Epidermal melanocyte (primary cell): ENCODE results near the gene FBXW10B.
A peak's percentile ranks its signal among the peaks of the same experiment; 100 is the strongest.
"Not testable (repeated sequence)": the region's sequence is repeated elsewhere in the genome, so short reads cannot be mapped to it uniquely, and the experiment has no call there.

ENCODE experiments used
- DNase-seq: peaks from one replicate; pipeline ENCODE4 v3.0.0; 2011; ENCODE audit warnings: low spot score; ENCODE audit not compliant: insufficient read length

FBXW10B gene, protein sequence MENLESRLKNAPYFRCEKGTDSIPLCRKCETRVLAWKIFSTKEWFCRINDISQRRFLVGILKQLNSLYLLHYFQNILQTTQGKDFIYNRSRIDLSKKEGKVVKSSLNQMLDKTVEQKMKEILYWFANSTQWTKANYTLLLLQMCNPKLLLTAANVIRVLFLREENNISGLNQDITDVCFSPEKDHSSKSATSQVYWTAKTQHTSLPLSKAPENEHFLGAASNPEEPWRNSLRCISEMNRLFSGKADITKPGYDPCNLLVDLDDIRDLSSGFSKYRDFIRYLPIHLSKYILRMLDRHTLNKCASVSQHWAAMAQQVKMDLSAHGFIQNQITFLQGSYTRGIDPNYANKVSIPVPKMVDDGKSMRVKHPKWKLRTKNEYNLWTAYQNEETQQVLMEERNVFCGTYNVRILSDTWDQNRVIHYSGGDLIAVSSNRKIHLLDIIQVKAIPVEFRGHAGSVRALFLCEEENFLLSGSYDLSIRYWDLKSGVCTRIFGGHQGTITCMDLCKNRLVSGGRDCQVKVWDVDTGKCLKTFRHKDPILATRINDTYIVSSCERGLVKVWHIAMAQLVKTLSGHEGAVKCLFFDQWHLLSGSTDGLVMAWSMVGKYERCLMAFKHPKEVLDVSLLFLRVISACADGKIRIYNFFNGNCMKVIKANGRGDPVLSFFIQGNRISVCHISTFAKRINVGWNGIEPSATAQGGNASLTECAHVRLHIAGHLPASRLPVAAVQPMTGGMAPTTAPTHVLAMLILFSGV

GRCh38 chr17:15619331-15620058 lies at the start of gene FBXW10B:
Gene FBXW10B (minus strand): TSS chr17:15619704. CDS start chr17:15619512, 192 bp downstream.
- not testable (repeated sequence) for DNase-seq

DNA sequence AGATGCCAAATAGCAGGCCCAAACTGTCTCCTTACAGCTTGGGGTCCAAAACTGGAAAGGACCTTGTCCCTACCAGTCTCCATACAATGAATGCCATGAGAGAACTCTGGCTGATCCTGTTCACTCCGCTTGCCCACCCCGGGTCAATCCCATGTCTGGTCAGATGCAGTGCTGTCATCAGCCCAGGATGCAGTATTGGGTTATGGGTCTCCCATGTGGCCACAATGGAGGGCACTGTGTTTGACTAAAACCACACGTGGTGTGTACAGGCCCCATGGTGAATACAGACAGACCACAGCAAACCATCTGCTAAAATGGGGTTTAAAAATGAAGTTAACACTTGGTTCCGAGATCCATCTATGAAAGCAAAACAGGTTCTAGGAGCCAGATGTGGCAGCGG lies 44.2 kb upstream of the FBXW10B start:
- no peak for DNase-seq

DNA sequence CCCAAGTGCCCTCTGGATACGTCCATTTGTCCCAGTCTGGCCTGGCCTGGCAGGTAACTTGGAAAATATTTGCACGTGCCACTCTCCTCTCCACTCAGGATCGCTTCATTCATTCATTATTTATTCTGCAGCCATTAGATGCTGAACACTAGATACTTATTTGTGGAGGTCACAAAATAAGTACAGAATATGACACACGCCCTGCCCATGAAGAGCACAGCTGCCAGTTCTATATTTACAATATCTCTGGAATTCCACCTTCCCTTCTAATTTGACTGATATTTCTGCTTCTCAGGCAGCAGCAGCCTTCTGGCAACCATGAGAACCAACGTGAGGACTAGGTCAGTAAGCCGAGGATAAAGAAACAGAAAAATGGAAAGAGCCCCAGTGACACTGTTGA lies 43.7 kb upstream of the FBXW10B start:
- no peak for DNase-seq

GRCh38 chr17:15662681-15663080 lies 43.2 kb upstream of the FBXW10B start:
- DNase-seq = no peak

DNA sequence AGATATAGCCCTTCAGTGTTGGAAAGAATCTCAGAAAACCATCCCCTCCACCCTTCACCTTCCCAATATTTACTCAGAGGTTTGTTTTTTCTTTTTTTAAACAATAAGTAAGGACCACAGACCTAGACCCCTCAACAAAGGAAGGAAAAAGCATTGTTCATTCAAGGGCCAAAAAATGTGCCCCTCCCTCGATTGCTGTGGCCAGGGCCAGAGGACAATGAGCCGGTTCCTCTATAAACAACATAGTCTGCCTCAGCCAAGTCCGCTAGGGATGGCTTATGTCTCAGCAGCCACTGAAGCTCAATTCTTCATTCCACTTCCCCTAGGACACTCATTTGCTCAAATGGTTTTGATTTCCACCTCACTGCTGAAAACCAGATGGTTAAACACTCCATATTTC lies 40.6 kb upstream of the FBXW10B start:
- no peak for DNase-seq

DNA sequence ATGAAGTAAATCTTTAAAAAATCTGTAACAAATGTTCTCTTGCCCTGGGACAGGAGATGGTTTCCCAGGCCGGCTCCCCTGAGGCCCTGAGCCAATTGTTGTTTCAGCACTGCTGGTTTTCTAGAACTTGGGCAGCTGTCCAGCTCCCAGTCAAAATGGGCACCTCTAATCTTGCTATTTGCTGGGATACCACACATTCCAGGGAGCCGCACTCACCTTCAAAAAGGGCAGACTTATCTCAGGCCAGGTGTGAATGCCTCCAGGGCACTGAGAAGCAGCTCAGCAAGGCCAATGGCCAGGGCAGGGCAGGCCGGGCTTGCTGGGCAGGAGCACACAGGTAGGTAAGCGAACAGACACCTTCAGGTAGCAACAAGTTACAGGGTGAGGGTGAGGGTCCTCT lies 40.2 kb upstream of the FBXW10B start:
- DNase-seq = no peak

GRCh38 chr17:15659236-15659635 lies 39.7 kb upstream of the FBXW10B start:
- no peak for DNase-seq

DNA sequence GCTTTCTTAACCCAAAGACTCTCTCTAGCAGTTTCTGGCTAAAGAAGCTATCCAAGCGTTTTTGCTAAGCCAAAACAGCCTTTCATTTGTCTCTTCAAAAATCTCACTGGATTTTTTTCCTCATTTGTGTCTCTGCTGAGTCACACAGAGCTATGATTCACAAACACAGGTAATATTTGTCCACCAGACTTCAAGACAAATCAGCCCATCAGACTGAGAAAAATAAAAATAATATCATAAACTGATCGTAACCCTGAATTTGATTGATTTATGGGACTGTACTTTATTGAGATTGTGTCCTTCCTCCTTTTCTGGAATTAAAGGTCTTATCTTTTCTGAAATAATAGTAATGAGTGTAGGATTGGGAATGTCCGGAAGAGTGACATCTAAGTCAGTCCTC lies 38.8 kb upstream of the FBXW10B start:
- DNase-seq = no peak

- no peak for DNase-seq
Measured at GRCh38 chr17:15657868-15658267, 38.4 kb upstream of the FBXW10B start.

- no peak for DNase-seq
Measured at GRCh38 chr17:15654886-15655561, 35.5 kb upstream of the FBXW10B start.

GRCh38 chr17:15654401-15654800 lies 34.9 kb upstream of the FBXW10B start:
- not testable (repeated sequence) for DNase-seq

DNA sequence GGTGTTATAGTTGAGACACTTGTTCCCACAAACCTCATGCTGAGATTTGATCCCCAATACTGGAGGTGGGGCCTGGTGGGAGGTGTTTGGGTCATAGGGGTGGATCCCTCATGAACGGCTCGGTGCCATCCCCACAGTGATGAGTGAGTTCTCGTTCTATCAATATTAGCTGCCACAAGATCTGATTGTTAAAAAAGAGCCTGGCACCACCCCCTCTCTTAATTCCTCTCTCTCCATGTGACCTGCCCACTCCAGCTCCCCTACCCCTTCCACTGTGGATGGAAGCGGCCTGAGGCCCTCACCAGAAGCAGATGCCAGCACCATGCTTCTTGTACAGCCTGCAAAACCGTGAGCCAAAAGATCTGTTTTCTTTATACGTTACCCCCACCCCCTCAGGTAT lies 33.5 kb upstream of the FBXW10B start:
- DNase-seq = no peak

GRCh38 chr17:15651583-15652110 lies 32.1 kb upstream of the FBXW10B start:
- DNase-seq = peak; percentile 56

GRCh38 chr17:15650741-15651582 lies 31.5 kb upstream of the FBXW10B start:
- no peak for DNase-seq

DNA sequence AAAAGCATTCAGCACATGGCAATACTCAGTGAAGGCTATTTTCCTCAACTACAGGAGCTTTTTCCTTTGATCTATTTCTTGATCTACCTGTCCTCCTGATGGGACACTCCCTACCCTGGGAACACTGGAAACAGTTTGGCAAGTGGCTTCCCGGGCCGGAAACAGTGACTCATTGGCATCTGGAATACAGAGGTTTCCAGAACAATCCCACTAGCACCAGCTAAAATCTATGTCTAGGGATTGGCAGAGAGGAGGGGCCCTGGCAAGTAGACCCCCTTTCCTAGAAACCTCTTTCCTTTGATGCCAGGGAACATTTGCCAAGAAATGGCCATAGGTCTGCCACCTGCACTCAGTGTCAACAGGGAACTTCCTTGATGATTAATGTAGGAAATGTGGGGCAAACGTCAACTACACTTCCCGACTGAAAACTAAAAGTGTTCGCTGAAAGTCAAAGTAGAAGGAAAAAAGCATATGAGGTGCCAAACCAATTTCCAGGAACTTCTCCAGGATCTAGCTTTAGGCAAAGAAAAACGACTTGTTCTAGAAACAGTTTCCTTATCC lies 30.4 kb upstream of the FBXW10B start:
- DNase-seq = no peak

DNA sequence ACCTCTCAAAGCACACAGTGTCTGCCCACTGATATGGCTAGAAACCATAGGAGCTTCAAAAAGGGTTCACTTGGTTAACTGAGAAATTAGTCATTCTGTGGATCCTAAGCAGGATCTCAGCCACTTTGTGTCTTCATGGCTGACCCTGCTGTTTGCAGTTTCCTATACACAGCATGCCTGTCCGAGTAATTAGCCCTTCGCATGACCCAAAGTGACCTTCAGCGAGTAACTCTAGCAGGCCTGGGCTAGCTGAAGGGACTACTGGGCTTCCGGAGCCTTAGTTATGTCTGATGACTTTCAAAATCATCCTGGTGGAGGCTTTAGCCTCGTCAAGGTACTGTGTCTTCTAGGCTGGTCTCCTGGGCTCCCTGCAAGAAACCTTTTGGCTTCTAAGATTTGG lies 28.9 kb upstream of the FBXW10B start:
- no peak for DNase-seq

GRCh38 chr17:15645942-15646312 lies 26.4 kb upstream of the FBXW10B start:
- not testable (repeated sequence) for DNase-seq

DNA sequence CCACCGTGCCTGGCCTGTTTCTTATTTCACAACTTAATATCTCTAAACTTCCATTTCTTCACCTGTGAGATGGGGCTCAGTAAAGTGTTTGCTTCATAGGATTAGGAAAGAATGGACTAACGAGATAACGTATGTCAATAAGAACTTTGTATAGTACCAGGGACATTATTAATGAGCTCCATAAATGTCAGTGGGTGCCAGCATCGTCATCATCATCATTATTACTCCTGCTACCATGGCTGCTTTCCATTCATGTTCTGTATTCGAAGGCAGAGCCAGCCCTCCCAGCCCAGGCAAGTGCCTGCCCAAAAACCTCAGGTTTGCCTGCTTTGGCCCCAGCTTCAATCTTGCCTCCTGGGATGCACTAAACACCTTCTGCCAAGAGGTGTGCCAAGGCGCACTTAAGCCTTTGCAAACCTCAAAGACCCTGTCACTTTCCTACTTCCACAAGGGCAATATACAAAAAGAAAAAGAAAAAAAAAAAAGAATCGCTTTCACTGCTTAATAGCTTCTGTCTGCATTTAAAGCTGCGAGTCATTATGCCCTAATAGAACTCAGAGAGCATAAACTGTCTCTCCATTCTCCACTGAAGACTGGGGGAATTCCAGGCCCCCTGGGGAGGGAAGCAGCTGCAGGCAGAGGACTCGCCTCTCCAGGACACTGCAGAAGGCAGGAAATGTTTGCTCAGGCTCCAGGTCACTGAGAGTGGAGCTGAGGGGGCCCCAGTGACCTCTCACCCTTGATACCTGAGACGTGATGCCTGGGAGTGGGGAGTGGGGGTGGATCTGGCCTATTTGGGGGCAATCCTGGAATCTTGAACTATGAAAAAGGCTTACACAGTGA lies 25.8 kb upstream of the FBXW10B start:
- DNase-seq = not testable (repeated sequence)
